ENCODE data around the gene ACCSL. TPM values are rescaled to one million over a fixed set of nuclear protein-coding genes. Genes with fewer than 3 reads are reported as not detected.

Gene ACCSL
- total RNA-seq, 1 experiment from 2014 or later = not detected

DNA sequence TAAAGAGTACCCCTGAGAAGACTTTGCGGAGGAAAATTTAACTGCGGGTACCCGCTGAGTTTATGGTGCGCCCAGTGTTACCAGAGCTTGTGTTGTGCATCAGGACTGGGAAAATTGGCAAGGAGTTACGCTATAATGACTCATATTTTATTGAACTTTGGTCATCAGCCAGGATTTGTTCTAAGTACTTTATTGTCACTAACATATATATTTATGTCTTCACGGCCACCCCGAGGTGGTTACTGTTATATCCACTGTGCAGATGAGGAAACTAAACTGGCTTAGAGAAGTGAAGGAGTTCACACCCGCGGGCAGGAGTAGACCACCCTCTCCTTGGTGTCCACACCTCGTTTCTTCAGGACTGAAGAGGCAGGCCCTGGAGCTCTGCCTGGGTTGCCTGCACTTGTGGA is 19.0 kb downstream of the ACCSL start:
- Mint-ChIP-seq H3K4me3 (ENCODE audit: low read depth, unreplicated experiment) (peak overlapping the region; percentile 96), H3K9me3 (ENCODE audit: low read depth, unreplicated experiment) (no peaks in the 10 kb centered on the region), H3K27me3 (ENCODE audit: unreplicated experiment) (no peaks in the 10 kb centered on the region), H3K4me1 (ENCODE audit: low read depth, unreplicated experiment) (no peaks in the 10 kb centered on the region), H3K36me3 (ENCODE audit: insufficient read depth, unreplicated experiment) (peaks cover 12% of the 10 kb centered on the region), H3K27ac (ENCODE audit: unreplicated experiment) (peak overlapping the region; percentile 98)
- peak; percentile 19 for DNase-seq
- BruUV-seq (replicated peaks) = TSS peak; percentile 66
- TF ChIP-seq CTCF (IDR thresholded peaks at IDR 0.05; ENCODE audit: unreplicated experiment) = no peak
- intact Hi-C loops (cut with micrococcal nuclease; ENCODE audit: unreplicated experiment) = no loop called here
- CTCF ChIA-PET = no interaction called here

GRCh38 chr11:44067266-44067665 is 19.5 kb downstream of the ACCSL start:
- no peaks in the 10 kb centered on the region for H3K4me1 Mint-ChIP-seq (ENCODE audit: low read depth, unreplicated experiment)
- TF ChIP-seq CTCF (IDR thresholded peaks at IDR 0.05; ENCODE audit: unreplicated experiment) = no peak
- BruUV-seq (replicated peaks) = no TSS peak
- H3K4me3 Mint-ChIP-seq (ENCODE audit: low read depth, unreplicated experiment) = peak overlapping the region; percentile 96
- peaks cover 12% of the 10 kb centered on the region for H3K36me3 Mint-ChIP-seq (ENCODE audit: insufficient read depth, unreplicated experiment)
- DNase-seq = no peak
- peak overlapping the region; percentile 98 for H3K27ac Mint-ChIP-seq (ENCODE audit: unreplicated experiment)
- H3K9me3 Mint-ChIP-seq (ENCODE audit: low read depth, unreplicated experiment) = no peaks in the 10 kb centered on the region
- no peaks in the 10 kb centered on the region for H3K27me3 Mint-ChIP-seq (ENCODE audit: unreplicated experiment)
- intact Hi-C loops (cut with micrococcal nuclease; ENCODE audit: unreplicated experiment) = no loop called here
- CTCF ChIA-PET = interaction anchor here (0.5 kb wide), 1 partner anchor 421 kb away, joined by 4 read pairs; no protein-coding TSS in a partner anchor

DNA sequence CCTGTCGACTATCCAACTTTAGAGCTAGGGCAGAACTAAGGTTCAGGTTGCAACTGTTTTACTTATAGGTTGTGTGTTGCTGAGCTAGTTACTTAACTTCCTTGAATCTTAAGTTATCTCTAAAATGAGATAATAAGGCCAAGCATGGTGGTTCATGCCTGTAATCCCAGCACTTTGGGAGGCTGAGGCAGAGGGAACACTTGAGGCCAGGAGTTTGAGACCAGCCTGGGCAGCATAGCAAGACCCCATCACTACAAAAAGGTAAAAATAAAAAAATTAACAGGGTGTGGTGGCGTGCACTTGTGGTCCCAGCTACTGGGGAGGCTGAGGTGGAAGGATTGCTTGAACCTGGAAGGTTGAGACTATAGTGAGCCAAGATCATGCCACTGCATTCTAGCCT is 20.4 kb downstream of the ACCSL start:
- Mint-ChIP-seq H3K27ac (ENCODE audit: unreplicated experiment) (no peak overlapping the region), H3K4me3 (ENCODE audit: low read depth, unreplicated experiment) (no peak overlapping the region), H3K4me1 (ENCODE audit: low read depth, unreplicated experiment) (no peaks in the 10 kb centered on the region), H3K27me3 (ENCODE audit: unreplicated experiment) (no peaks in the 10 kb centered on the region), H3K9me3 (ENCODE audit: low read depth, unreplicated experiment) (no peaks in the 10 kb centered on the region), H3K36me3 (ENCODE audit: insufficient read depth, unreplicated experiment) (peaks cover 12% of the 10 kb centered on the region)
- CTCF ChIA-PET = no interaction called here
- intact Hi-C loops (cut with micrococcal nuclease; ENCODE audit: unreplicated experiment) = no loop called here
- TF ChIP-seq CTCF (IDR thresholded peaks at IDR 0.05; ENCODE audit: unreplicated experiment) = no peak
- BruUV-seq (replicated peaks) = no TSS peak
- DNase-seq = no peak

DNA sequence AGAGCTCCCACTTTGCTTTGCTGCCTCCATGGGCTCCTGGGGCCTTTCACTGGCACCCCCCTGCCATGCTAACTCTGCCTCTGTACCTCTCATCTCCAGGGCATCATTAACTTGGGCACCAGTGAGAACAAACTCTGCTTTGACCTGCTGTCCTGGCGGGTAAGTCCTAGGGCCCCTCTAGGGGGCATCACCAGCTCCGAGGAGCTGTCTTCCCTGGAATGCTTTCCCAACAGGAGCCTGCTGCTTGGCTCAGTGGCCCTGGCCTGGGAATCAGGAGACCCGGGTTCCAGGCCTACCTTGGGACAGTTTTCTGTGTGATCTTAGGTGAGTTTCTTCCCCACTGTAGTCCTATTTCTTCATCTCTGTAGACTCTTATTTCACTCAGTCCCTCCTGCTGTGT is 23.4 kb downstream of the ACCSL start:
- Mint-ChIP-seq H3K27me3 (ENCODE audit: unreplicated experiment) (no peaks in the 10 kb centered on the region), H3K4me1 (ENCODE audit: low read depth, unreplicated experiment) (no peaks in the 10 kb centered on the region), H3K27ac (ENCODE audit: unreplicated experiment) (no peak overlapping the region), H3K4me3 (ENCODE audit: low read depth, unreplicated experiment) (no peak overlapping the region), H3K36me3 (ENCODE audit: insufficient read depth, unreplicated experiment) (peaks cover 11% of the 10 kb centered on the region), H3K9me3 (ENCODE audit: low read depth, unreplicated experiment) (no peaks in the 10 kb centered on the region)
- no peak for DNase-seq
- intact Hi-C loops (cut with micrococcal nuclease; ENCODE audit: unreplicated experiment) = no loop called here
- CTCF ChIA-PET = interaction anchor here (1.0 kb wide), 1 partner anchor 23 kb away, joined by 3 read pairs; no protein-coding TSS in a partner anchor
- no TSS peak for BruUV-seq (replicated peaks)
- TF ChIP-seq CTCF (IDR thresholded peaks at IDR 0.05; ENCODE audit: unreplicated experiment) = no peak

Measured in Calu3 (cell line).